ENCODE measurements around the gene PRLH.

The PRLH gene

DNA sequence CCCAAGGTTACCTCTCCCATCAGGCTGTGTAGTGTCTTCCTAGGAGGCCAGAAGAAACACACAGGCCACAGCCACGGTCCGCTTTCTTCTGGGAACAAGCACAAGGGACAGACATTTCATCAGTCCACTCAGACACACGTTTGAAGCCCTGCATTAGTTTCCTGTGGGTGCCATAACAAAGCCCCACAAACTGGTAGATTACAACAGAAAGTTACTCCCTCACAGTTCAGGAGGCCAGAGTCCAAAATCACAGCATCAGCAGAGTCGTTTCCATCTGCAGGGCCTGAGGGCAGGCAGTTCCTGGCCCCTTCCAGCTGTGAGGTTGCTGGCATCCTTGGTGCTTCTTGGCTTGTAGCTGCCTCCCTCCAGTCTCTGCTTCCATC is 8.8 kb upstream of the PRLH start:
- POLR2A ChIA-PET (ENCODE audit: low non-redundant PET) = no interaction called here
- peak overlapping the region; percentile 39 for H3K27ac ChIP-seq
- no peak for DNase-seq (ENCODE audit: low spot score)
- CTCF ChIA-PET = interaction anchor here (0.7 kb wide), 2 partner anchors 8 to 188 kb away, joined by 3 read pairs; no protein-coding TSS in a partner anchor
- TF ChIP-seq, protein P1, sequence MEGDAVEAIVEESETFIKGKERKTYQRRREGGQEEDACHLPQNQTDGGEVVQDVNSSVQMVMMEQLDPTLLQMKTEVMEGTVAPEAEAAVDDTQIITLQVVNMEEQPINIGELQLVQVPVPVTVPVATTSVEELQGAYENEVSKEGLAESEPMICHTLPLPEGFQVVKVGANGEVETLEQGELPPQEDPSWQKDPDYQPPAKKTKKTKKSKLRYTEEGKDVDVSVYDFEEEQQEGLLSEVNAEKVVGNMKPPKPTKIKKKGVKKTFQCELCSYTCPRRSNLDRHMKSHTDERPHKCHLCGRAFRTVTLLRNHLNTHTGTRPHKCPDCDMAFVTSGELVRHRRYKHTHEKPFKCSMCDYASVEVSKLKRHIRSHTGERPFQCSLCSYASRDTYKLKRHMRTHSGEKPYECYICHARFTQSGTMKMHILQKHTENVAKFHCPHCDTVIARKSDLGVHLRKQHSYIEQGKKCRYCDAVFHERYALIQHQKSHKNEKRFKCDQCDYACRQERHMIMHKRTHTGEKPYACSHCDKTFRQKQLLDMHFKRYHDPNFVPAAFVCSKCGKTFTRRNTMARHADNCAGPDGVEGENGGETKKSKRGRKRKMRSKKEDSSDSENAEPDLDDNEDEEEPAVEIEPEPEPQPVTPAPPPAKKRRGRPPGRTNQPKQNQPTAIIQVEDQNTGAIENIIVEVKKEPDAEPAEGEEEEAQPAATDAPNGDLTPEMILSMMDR (conservative IDR thresholded peaks at IDR 0.05; ENCODE audit: low read depth) = no peak

DNA sequence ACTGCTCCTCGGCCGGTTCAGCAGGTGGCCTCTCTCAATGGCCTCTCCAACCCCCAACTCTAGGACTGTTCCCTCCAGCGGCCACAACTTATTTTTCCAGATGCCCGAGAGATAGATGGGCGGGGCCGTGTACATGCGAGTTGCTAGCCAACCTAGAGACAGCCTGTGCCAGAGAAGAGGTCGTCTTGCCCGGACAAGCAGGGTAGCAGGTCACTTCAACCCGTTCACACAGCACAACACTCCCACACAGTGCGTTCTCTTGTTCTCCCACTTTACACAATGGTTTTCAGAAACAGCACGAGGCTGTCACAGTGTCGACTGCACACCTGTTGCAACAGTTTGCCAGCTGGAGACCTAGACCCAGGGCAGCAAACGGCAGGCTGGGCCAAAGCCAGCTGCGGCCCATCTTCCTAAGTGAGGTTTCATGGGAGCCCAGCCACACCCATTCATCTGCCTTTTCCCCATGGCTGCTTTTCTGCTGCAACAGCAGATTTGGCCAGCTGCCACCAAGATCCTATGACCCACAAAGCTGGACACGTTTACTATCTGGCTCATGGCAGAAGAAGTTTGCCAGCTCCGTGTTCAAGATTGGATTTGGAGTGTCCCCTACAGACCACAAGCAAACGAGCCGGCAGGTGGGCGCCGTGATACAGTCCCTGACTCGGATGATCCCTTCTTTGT is 7.3 kb upstream of the PRLH start:
- CTCF ChIA-PET = interaction anchor here (0.5 to 1.3 kb wide), 5 partner anchors 9 to 709 kb away, joined by 3 to 8 read pairs (median 4); no protein-coding TSS in a partner anchor
- DNase-seq (ENCODE audit: low spot score) = peak; percentile 62
- POLR2A ChIA-PET (ENCODE audit: low non-redundant PET) = no interaction called here
- H3K27ac ChIP-seq = peak overlapping the region; percentile 92
- TF ChIP-seq, protein P1 (conservative IDR thresholded peaks at IDR 0.05; ENCODE audit: low read depth) = no peak

GRCh38 chr2:237561221-237561620 is 5.2 kb upstream of the PRLH start:
- CTCF ChIA-PET = interaction anchor here (1.1 to 2.4 kb wide), 2 partner anchors 11 to 49 kb away, joined by 3 to 13 read pairs; no protein-coding TSS in a partner anchor
- TF ChIP-seq, protein P1 (conservative IDR thresholded peaks at IDR 0.05; ENCODE audit: low read depth) = no peak
- no peak for DNase-seq (ENCODE audit: low spot score)
- H3K27ac ChIP-seq = no peak overlapping the region
- POLR2A ChIA-PET (ENCODE audit: low non-redundant PET) = no interaction called here

- ChIA-PET POLR2A (ENCODE audit: low non-redundant PET) (no interaction called here), CTCF (interaction anchor here (0.6 to 2.7 kb wide), 2 partner anchors 51 to 93 kb away, joined by 3 to 9 read pairs; no protein-coding TSS in a partner anchor)
- no peak overlapping the region for H3K27ac ChIP-seq
- DNase-seq (ENCODE audit: low spot score) = no peak
- TF ChIP-seq, protein P1 (conservative IDR thresholded peaks at IDR 0.05; ENCODE audit: low read depth) = no peak
Measured at GRCh38 chr2:237563816-237564215, 2.6 kb upstream of the PRLH start.

- CTCF ChIA-PET = no interaction called here
- no peak for DNase-seq (ENCODE audit: low spot score)
- POLR2A ChIA-PET (ENCODE audit: low non-redundant PET) = no interaction called here
- TF ChIP-seq, protein P1 (conservative IDR thresholded peaks at IDR 0.05; ENCODE audit: low read depth) = no peak
- no peak overlapping the region for H3K27ac ChIP-seq
Measured at GRCh38 chr2:237564526-237565131, 1.7 kb upstream of the PRLH start.

DNA sequence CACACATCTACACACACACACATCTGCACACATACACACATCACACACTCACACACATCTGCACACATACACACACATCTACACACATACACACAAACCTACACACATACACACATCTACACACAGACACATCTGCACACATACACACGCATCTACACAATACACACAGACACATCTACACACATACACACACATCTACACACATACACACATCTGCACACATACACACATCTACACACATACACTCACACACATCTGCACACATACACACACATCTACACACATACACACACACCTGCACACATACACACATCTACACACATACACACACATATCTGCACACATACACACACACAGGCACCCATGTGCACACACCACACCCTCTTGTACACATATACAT is 400 bp upstream of the PRLH start:
- H3K27ac ChIP-seq = no peak overlapping the region
- no peak for DNase-seq (ENCODE audit: low spot score)
- ChIA-PET POLR2A (ENCODE audit: low non-redundant PET) (no interaction called here), CTCF (no interaction called here)
- TF ChIP-seq, protein P1 (conservative IDR thresholded peaks at IDR 0.05; ENCODE audit: low read depth) = no peak
